Heart left ventricle (tissue), 16 donors: ENCODE measurements around the gene MYL3. TPM values are rescaled to one million over a fixed set of nuclear protein-coding genes. Genes with fewer than 3 reads are reported as not detected.

Experiments
- ATAC-seq, 4 donors: fragments of 200-7000 bp; cut with Tn5 transposase; one replicate each; pipeline ENCODE4 v1.9.1; 2020 to 2022; ENCODE audit warnings: moderate library complexity in 4 of 4, mild to moderate bottlenecking in 3 of 4, moderate number of reproducible peaks in 1 of 4
- DNase-seq, 5 donors: peaks; one replicate each; pipeline ENCODE4 v3.0.0-alpha.2; 2020
- H3K27ac ChIP-seq, 12 donors: fragments of 200-600 bp; sonication (generic) in 4 of 12; one replicate each; pipeline versions ENCODE4 v1.5.0 to v1.8.0; 2016 to 2022; ENCODE audit warnings: mild to moderate bottlenecking in 2 of 12
- H3K27me3 ChIP-seq, 9 donors: fragments of 200-600 bp; sonication (generic) in 2 of 9; one replicate each; pipeline versions ENCODE4 v1.5.1 to v1.8.0; 2016 to 2022; ENCODE audit warnings: mild to moderate bottlenecking in 3 of 9
- H3K36me3 ChIP-seq, 9 donors: fragments of 200-600 bp; sonication (generic) in 2 of 9; one replicate each; pipeline versions ENCODE4 v1.5.0 to v1.8.0; 2018 to 2022; ENCODE audit warnings: mild to moderate bottlenecking in 2 of 9
- H3K4me1 ChIP-seq, 12 donors: fragments of 200-600 bp; sonication (generic) in 4 of 12; one replicate each; pipeline versions ENCODE4 v1.5.0 to v1.8.0; 2016 to 2022; ENCODE audit warnings: mild to moderate bottlenecking in 3 of 12
- H3K4me3 ChIP-seq, 12 donors: fragments of 200-600 bp; sonication (generic) in 4 of 12; one replicate each; pipeline versions ENCODE4 v1.5.0 to v1.8.0; 2017 to 2022; ENCODE audit warnings: mild to moderate bottlenecking in 9 of 12, moderate library complexity in 4 of 12
- H3K9me3 ChIP-seq, 12 donors: fragments of 200-600 bp; sonication (generic) in 4 of 12; one replicate each; pipeline versions ENCODE4 v1.5.0 to v1.8.0; 2016 to 2022; ENCODE audit warnings: mild to moderate bottlenecking in 1 of 12
- POLR2A ChIP-seq, 2 donors: fragments of 450-650 bp; IDR thresholded peaks; one replicate each; pipeline ENCODE4 v1.6.1; 2017; ENCODE audit warnings: antibody characterized with exemption in 2 of 2, mild to moderate bottlenecking in 2 of 2, moderate library complexity in 2 of 2
- WGBS, 4 donors: extraction: QIAGEN DNeasy Blood & Tissue Kit in 2 of 4; methylation state at CpG; one replicate each; pipeline versions ENCODE4 v1.1.5 to v1.1.7; 2013 to 2018; 5-methylcytosine and 5-hydroxymethylcytosine counted together
- intact Hi-C, 10 donors: fragments of 100-400 bp; cut with DNase I; formaldehyde crosslinking; loops; one replicate each; pipeline versions ENCODE4 v1.11.1 to v1.14.2; 2022
- polyA plus RNA-seq, 2 donors: library from polyadenylated mRNA; stranded (reverse); fragments of 200-250 nt; gene quantifications; one replicate each; pipeline ENCODE4 v1.2.3, GENCODE V29; 2013
- total RNA-seq, 9 donors: library from RNA; depleted of rRNA in 2 of 9; stranded (reverse); fragments of >200 nt in 2 of 9; fragmentation: NEBNext Ultra II Directional in 3 of 9; extraction: Animal tissue kit (Norgen Biotek cat#: 25700) in 3 of 9; gene quantifications; one replicate each; pipeline versions ENCODE4 v1.1.0 to v1.2.4, GENCODE V29; 2016 to 2023
- TF ChIP-seq, protein P1 (sequence below), 12 donors: fragments of 200-600 bp; sonication (generic) in 4 of 12; IDR thresholded peaks; one replicate each; pipeline versions ENCODE4 v1.5.0 to v1.8.0; 2018 to 2022; ENCODE audit warnings: antibody characterized with exemption in 12 of 12, mild to moderate bottlenecking in 5 of 12
- donor health status: ischemic (EF 13 %, LVEDD 7.1; RV severe dilation, severe dysfunction).
- donor health status: healthy with polysubstance abuse.
- donor health status: DM: no; HTN: yes; CAD: no.
- donor health status: DM: no; HTN: no; CAD: no.
- donor health status: ischemic (EF 25% LVEDD 6.9; RV normal size, moderate dysfunction).
- donor health status: ischemic (EF 25% LVEDD 5.7; RV mildly dilated, moderate dysfunction).
- donor health status: healthy.
- donor health status: DM: yes; HTN: yes; CAD: no.
- donor health status: ischemic (EF 35%, LVEDD 5.7; RV mildly dilated, moderate dysfunction).
- donor health status: nonischemic (EF 11% LVEDD 7.7; RV severe dilation, severe dysfunction).
- donor health status: DM: yes; HTN: yes; CAD: no.
- donor health status: PGD.
- donor health status: ischemic (EF 29% LVEDD 5.4; RV normal size, mild dysfunction).
- donor health status: nonischemic (EF 23%, LVEDD 6.1; RV moderate dilation, normal function).

MYL3 gene
- total and polyA plus RNA-seq, 11 donors = 4,961 to 12,544 (median 6,839) TPM

DNA sequence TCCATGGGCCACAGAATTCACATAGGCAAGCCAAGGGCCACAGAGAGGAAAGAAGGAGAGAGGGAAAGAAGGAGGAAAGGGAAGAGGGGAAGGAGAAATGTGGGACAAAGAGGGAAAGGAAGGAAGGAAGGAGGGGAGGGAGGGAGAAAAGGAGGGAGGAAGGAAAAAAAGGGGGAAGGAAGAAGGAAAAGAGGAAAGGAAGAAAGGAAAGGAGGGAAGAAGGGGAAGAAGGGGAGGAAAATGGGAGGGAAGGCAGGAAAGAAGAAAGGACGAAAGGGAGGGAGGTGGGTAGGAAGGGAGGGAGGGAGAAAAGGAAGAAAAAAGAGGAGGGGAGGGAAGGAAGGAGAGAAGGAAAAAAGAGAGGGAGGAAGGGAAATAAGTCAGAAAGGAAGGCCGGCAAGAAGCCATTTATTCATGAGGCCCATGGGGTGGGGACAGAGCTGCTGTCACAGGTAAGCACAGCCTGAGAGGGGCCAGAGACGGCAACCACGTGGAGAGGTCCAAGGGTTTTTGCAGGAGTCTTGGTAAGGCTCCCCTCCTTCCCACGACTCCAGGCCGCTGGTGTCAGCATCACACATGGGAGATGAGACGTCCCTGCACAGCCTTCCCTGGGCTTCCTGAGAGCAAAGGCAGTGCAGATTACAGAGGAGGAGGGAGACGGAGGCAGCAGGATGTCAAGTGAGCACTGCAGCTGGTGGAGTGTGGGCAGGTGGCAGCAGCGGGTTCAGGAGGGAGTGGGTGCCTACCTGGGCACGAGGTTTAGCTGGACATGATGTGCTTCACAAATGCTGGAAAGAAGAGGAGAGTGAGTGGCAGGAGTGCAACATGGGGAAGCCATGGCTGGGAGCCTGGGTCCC is 5.5 kb downstream of the MYL3 start:
- WGBS, 4 donors = 36 to 52% (median 43%) methylated on average over 10 of the region's 10 CpGs

DNA sequence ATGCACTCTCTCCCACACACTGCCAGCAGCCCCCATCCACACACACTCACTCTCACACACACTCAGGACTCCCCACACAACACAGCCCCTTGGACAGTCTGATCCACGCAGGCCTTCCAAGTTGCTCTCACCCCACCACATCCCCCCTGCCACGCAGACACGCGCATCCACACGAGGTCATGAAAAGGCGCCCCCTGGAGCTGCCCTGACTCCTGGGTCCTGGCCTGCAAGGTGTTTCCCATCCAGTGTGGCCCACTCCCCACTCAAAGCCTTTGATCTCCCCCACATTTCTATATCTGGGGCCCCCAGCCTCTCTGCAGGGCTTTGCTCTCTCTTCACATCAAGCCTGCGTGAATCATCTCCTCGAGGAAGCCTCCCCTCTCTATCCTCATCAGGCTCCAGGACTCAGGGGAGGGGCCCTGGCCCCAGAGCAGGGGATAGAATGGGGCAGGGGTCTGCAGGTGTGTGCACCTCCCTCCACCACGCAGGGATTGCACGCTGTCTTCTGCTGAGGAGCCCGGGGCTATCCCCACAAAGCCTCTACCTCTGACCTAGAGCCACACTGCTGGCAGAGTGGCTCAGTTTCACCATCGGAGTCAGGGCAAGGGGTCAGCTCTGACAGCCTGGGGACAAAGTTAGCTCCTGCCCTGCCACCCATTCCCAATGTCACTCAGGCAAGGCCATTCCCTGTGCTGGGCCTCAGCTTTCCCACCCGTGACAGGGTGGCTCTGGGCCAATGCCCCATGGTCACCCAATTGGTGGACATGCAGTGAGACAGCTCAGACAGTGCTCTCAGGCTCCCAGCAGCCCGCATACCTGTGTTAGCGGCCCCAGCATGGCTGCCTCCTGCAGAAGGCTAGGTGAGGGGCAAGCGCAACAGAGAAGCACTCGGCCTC is 6.4 kb downstream of the MYL3 start:
- peak; percentile 19 to 56 (median 48) for DNase-seq
- no peaks in the 10 kb centered on the region for H3K9me3 ChIP-seq
- H3K27me3 ChIP-seq = no peaks in the 10 kb centered on the region
- peak overlapping the region in 7 of 12 donors; percentile 4 to 86 (median 57) for H3K4me3 ChIP-seq
- WGBS, 4 donors = 56 to 72% (median 63%) methylated on average over 13 to 17 of the region's 17 CpGs
- H3K27ac ChIP-seq = peak overlapping the region in 9 of 12 donors; percentile 31 to 100 (median 96)
- H3K36me3 ChIP-seq = peaks cover 0 to 56% (median 31%) of the 10 kb centered on the region in 9 donors
- intact Hi-C loops = no loop called here
- no peak for TF ChIP-seq POLR2A (IDR thresholded peaks at IDR 0.05)
- TF ChIP-seq, protein P1, sequence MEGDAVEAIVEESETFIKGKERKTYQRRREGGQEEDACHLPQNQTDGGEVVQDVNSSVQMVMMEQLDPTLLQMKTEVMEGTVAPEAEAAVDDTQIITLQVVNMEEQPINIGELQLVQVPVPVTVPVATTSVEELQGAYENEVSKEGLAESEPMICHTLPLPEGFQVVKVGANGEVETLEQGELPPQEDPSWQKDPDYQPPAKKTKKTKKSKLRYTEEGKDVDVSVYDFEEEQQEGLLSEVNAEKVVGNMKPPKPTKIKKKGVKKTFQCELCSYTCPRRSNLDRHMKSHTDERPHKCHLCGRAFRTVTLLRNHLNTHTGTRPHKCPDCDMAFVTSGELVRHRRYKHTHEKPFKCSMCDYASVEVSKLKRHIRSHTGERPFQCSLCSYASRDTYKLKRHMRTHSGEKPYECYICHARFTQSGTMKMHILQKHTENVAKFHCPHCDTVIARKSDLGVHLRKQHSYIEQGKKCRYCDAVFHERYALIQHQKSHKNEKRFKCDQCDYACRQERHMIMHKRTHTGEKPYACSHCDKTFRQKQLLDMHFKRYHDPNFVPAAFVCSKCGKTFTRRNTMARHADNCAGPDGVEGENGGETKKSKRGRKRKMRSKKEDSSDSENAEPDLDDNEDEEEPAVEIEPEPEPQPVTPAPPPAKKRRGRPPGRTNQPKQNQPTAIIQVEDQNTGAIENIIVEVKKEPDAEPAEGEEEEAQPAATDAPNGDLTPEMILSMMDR (IDR thresholded peaks at IDR 0.05) = no peak
- ATAC-seq = no peak
- H3K4me1 ChIP-seq = peaks cover 0 to 34% (median 2%) of the 10 kb centered on the region in 12 donors

More for the DNA sequence above, 5.5 kb downstream of the MYL3 start:
- no peaks in the 10 kb centered on the region for H3K9me3 ChIP-seq
- H3K36me3 ChIP-seq = peaks cover 0 to 56% (median 31%) of the 10 kb centered on the region in 9 donors
- intact Hi-C loops = no loop called here
- peak; percentile 3 to 44 (median 23) for DNase-seq
- ATAC-seq = no peak
- TF ChIP-seq, protein P1 (IDR thresholded peaks at IDR 0.05) = no peak
- TF ChIP-seq POLR2A (IDR thresholded peaks at IDR 0.05) = no peak
- peak overlapping the region in 8 of 12 donors; percentile 10 to 86 (median 64) for H3K4me3 ChIP-seq
- peaks cover 0 to 37% (median 4%) of the 10 kb centered on the region in 12 donors for H3K4me1 ChIP-seq
- no peaks in the 10 kb centered on the region for H3K27me3 ChIP-seq
- peak overlapping the region in 8 of 12 donors; percentile 0 to 100 (median 96) for H3K27ac ChIP-seq

DNA sequence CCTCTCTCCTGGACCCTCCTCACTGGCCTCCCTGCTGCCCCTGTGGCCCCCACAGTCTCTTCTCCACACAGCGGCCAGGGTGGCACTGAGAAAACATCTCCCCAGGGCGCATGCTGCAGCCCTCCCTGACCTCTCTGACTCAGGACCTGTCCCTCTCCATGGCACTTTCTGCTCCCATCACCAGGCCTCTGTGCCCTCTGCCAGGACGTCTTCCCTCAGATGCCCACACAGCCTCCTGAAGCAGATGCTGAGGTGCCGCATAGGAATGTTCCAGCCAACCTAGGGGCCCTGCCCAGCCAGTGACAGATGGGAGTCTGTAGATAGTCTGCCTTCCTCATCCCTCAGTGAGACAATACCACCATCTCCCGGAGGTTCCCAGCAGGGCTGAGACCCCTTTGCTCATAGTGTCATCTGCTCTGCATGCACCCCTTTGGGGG is 8.7 kb downstream of the MYL3 start:
- intact Hi-C loops = no loop called here
- Histone ChIP-seq H3K36me3 (peaks cover 0 to 44% (median 27%) of the 10 kb centered on the region in 9 donors), H3K4me1 (peaks cover 0 to 33% (median 2%) of the 10 kb centered on the region in 12 donors), H3K27ac (peak overlapping the region in 5 of 12 donors; percentile 34 to 51 (median 41)), H3K9me3 (no peaks in the 10 kb centered on the region), H3K27me3 (no peaks in the 10 kb centered on the region), H3K4me3 (no peak overlapping the region)
- DNase-seq = peak in 4 of 5 donors; percentile 8 to 54 (median 46)
- 51 to 57% (median 54%) methylated on average over 5 of the region's 5 CpGs for WGBS, 4 donors
- TF ChIP-seq, protein P1 (IDR thresholded peaks at IDR 0.05) = no peak
- TF ChIP-seq POLR2A (IDR thresholded peaks at IDR 0.05) = no peak
- ATAC-seq = peak; percentile 1 to 13 (median 2)
